DND-41 (cell line): ENCODE measurements around the gene GCNT4.
A peak's percentile ranks its signal among the peaks of the same experiment; 100 is the strongest.

ENCODE experiments used
- ATAC-seq: fragments of 200-7000 bp; cut with Tn5 transposase; 3 replicates; pipeline ENCODE4 v1.9.1; 2021; ENCODE audit warnings: low read depth; ENCODE audit not compliant: insufficient read depth
- DNase-seq: peaks from one replicate; pipeline ENCODE4 v3.0.0-alpha.2; 2020
- H2AFZ ChIP-seq: 2 replicates; pipeline ENCODE4 v1.6.0; 2012; ENCODE audit warnings: low read depth, low read length
- H3K27ac ChIP-seq: 2 replicates; pipeline ENCODE4 v1.5.1; 2012; ENCODE audit warnings: low read length, inconsistent platforms
- H3K27me3 ChIP-seq: fragments of 200-600 bp; sonication (generic); 2 replicates; pipeline ENCODE4 v1.6.0; 2012; ENCODE audit warnings: low read length, mild to moderate bottlenecking, inconsistent platforms; ENCODE audit not compliant: insufficient read depth, poor library complexity
- H3K36me3 ChIP-seq: 2 replicates; pipeline ENCODE4 v1.5.1; 2012; ENCODE audit warnings: low read length, inconsistent platforms; ENCODE audit not compliant: insufficient read depth
- H3K4me1 ChIP-seq: 2 replicates; pipeline ENCODE4 v1.5.1; 2012; ENCODE audit warnings: mild to moderate bottlenecking, low read length; ENCODE audit not compliant: insufficient read depth
- H3K4me2 ChIP-seq: 2 replicates; pipeline ENCODE4 v1.6.0; 2012; ENCODE audit warnings: mild to moderate bottlenecking, moderate library complexity, low read length, inconsistent platforms; ENCODE audit not compliant: insufficient read depth
- H3K4me3 ChIP-seq, 2 experiments: fragments of 200-600 bp in 1 of 2; shearing (Covaris generic) in 1 of 2; 2 replicates each; pipeline ENCODE4 v1.5.1; 2012 to 2016; ENCODE audit warnings: inconsistent platforms in 2 of 2, low read length in 2 of 2, mild to moderate bottlenecking in 2 of 2, low read depth in 1 of 2, moderate library complexity in 1 of 2
- H3K79me2 ChIP-seq: 2 replicates; pipeline ENCODE4 v1.6.0; 2012; ENCODE audit warnings: low read length, inconsistent platforms; ENCODE audit not compliant: insufficient read depth
- H3K9ac ChIP-seq: 2 replicates; pipeline ENCODE4 v1.6.0; 2012; ENCODE audit warnings: low read depth, mild to moderate bottlenecking, inconsistent platforms, low read length, moderate library complexity
- H3K9me3 ChIP-seq: 2 replicates; pipeline ENCODE4 v1.5.1; 2012; ENCODE audit warnings: low read length, moderate library complexity, mild to moderate bottlenecking, inconsistent platforms; ENCODE audit not compliant: insufficient read depth, severe bottlenecking
- H4K20me1 ChIP-seq: 2 replicates; pipeline ENCODE4 v1.6.0; 2012; ENCODE audit warnings: low read length; ENCODE audit not compliant: insufficient read depth
- EZH2 ChIP-seq: IDR thresholded peaks from 3 replicates; pipeline ENCODE4 v1.6.1; 2012; ENCODE audit warnings: borderline replicate concordance, low read depth, mild to moderate bottlenecking, moderate library complexity, low read length, inconsistent platforms; ENCODE audit not compliant: severe bottlenecking
- TF ChIP-seq, protein P1 (sequence below): IDR thresholded peaks from 2 replicates; pipeline ENCODE4 v1.5.1; 2012; ENCODE audit warnings: borderline replicate concordance, low read length, moderate library complexity, mild to moderate bottlenecking; ENCODE audit not compliant: poor library complexity, severe bottlenecking; ENCODE audit errors: extremely low read depth

Gene GCNT4

GRCh38 chr5:75062925-75063531 lies 10.7 kb upstream of the GCNT4 start:
- H3K9ac ChIP-seq: no peak overlapping the region
- H3K4me2 ChIP-seq: no peak overlapping the region
- ATAC-seq (no peak), DNase-seq (no peak)
- no peaks in the 10 kb centered on the region for H3K36me3 ChIP-seq
- TF ChIP-seq, protein P1, sequence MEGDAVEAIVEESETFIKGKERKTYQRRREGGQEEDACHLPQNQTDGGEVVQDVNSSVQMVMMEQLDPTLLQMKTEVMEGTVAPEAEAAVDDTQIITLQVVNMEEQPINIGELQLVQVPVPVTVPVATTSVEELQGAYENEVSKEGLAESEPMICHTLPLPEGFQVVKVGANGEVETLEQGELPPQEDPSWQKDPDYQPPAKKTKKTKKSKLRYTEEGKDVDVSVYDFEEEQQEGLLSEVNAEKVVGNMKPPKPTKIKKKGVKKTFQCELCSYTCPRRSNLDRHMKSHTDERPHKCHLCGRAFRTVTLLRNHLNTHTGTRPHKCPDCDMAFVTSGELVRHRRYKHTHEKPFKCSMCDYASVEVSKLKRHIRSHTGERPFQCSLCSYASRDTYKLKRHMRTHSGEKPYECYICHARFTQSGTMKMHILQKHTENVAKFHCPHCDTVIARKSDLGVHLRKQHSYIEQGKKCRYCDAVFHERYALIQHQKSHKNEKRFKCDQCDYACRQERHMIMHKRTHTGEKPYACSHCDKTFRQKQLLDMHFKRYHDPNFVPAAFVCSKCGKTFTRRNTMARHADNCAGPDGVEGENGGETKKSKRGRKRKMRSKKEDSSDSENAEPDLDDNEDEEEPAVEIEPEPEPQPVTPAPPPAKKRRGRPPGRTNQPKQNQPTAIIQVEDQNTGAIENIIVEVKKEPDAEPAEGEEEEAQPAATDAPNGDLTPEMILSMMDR: no peak
- TF ChIP-seq EZH2: no peak
- no peaks in the 10 kb centered on the region for H4K20me1 ChIP-seq
- no peaks in the 10 kb centered on the region for H3K27me3 ChIP-seq
- H3K79me2 ChIP-seq: no peaks in the 10 kb centered on the region
- no peak overlapping the region for H3K4me3 ChIP-seq
- no peak overlapping the region for H3K27ac ChIP-seq
- H2AFZ ChIP-seq: no peak overlapping the region
- peaks cover 15% of the 10 kb centered on the region for H3K4me1 ChIP-seq
- H3K9me3 ChIP-seq: no peaks in the 10 kb centered on the region

DNA sequence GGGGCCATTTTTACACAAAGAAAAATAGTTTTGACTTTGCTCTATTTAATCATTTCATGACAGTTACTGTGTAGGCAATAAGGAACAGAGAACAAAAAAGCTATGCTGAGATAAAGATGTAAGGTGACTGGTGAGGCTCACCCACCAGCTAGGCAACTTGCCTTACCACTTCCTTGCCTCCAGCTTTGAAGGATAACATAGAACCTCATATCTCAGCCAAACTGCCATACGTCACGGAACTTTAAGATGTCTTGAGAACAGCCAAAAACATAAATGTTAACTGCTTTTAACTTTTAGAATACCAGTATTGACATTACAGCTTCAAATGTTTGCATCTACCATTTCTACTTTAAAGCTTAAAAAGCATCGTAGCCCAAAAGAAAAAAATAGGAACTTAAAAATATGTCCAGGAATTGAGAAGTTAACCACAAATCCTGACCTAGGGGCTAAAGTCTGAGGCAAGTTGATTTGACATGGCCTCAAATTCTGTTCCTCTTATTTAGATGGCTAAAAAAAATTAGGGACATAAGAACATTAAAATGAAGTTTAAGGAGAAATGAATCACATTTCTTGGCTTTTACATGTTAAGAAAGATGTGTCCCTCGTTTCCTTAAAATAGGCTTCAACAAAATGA lies 7.7 kb upstream of the GCNT4 start:
- H3K27ac ChIP-seq: 0 out of 2 replicates have a peak overlapping the region, but pooled peaks have one; percentile 6
- no peaks in the 10 kb centered on the region for H4K20me1 ChIP-seq
- H3K27me3 ChIP-seq: peaks cover 9% of the 10 kb centered on the region
- TF ChIP-seq, protein P1: no peak
- no peaks in the 10 kb centered on the region for H3K79me2 ChIP-seq
- no peaks in the 10 kb centered on the region for H3K9me3 ChIP-seq
- no peak overlapping the region for H2AFZ ChIP-seq
- no peak overlapping the region for H3K9ac ChIP-seq
- DNase-seq (peak; percentile 55), ATAC-seq (peak; percentile 89)
- no peaks in the 10 kb centered on the region for H3K36me3 ChIP-seq
- H3K4me1 ChIP-seq: peaks cover 25% of the 10 kb centered on the region
- H3K4me3 ChIP-seq: no peak overlapping the region
- H3K4me2 ChIP-seq: no peak overlapping the region

GRCh38 chr5:75058986-75059535 lies 6.7 kb upstream of the GCNT4 start:
- DNase-seq: no peak
- H3K36me3 ChIP-seq: no peaks in the 10 kb centered on the region
- TF ChIP-seq EZH2: no peak
- TF ChIP-seq, protein P1: no peak
- H3K4me3 ChIP-seq: no peak overlapping the region
- no peak overlapping the region for H3K4me2 ChIP-seq
- H3K27ac ChIP-seq: peak overlapping the region; percentile 52
- no peak overlapping the region for H3K9ac ChIP-seq
- ATAC-seq: no peak
- H3K27me3 ChIP-seq: peaks cover 19% of the 10 kb centered on the region
- H4K20me1 ChIP-seq: peaks cover 4% of the 10 kb centered on the region; the same call in 1 of the 2 replicates
- H2AFZ ChIP-seq: no peak overlapping the region
- H3K9me3 ChIP-seq: no peaks in the 10 kb centered on the region
- no peaks in the 10 kb centered on the region for H3K79me2 ChIP-seq
- H3K4me1 ChIP-seq: peaks cover 29% of the 10 kb centered on the region
